Effector CD8-positive, alpha-beta T cell (primary cell): Measurements from ENCODE around the gene CSGALNACT2.

Experiments used
- DNase-seq: peaks from one replicate; lab custom pipeline; 2025; lab: John Stamatoyannopoulos, UW

CSGALNACT2 gene

DNA sequence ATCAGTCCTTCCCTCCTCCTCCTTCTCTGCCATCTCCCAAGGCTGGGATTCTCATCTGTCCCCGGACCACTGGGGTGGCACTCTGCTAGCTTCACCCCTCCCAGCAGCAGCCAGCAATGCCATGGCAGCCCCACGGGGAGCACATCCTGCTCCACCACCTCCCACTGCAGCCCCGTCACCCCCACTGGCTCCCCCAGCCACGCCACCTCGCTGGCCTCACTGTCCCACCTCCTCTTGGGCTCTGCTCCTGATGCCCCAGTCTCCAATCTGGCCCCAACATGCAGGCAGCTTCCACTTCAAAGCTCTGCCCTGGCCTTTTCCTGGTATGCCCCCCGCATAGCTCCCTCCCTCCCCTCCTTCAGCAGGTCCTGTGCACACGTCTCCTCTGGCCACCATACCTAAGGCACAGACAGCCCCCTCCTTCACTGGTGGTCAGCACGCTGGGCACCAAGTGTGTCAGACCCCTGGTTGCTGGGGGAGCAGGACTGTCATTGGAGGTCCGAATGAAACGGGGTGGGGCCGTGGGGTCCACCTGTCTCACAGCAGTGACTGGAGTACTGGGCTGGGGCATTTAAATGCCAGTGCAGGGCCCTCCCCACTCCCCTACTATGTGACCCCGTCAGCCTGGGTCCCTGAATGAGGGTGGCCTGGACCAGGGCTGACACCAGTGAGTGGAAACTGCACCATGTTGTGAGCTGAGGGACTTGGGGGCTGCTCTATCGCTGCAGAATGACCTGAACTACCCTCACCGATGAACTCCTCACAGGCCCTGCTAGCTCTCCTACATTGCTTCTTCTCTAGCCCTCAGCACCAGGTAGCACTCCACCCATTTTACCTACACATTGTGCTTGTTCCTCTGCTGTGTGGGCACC lies 89.9 kb downstream of the CSGALNACT2 start:
- no peak for DNase-seq

DNA sequence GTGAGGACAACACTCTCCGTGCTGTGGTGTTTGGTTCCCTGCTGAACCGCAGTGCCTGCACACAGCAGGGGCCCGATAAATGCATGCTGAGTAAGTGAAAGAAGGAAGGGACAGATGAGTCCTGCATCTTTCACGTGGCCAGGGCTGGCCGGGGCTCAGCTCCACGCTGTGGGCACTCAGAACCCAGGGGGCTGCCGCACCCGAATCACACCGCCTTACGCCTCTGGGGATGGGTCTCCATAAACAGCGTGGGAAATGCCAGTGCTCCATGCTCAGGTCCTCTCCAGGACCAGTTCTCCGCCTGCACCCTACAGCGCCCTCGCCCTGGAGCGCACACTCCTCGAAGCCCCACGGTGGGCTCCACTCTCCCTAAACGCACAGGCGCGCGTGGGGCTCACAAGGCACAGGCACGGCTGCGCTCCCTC lies 90.5 kb downstream of the CSGALNACT2 start:
- no peak for DNase-seq

DNA sequence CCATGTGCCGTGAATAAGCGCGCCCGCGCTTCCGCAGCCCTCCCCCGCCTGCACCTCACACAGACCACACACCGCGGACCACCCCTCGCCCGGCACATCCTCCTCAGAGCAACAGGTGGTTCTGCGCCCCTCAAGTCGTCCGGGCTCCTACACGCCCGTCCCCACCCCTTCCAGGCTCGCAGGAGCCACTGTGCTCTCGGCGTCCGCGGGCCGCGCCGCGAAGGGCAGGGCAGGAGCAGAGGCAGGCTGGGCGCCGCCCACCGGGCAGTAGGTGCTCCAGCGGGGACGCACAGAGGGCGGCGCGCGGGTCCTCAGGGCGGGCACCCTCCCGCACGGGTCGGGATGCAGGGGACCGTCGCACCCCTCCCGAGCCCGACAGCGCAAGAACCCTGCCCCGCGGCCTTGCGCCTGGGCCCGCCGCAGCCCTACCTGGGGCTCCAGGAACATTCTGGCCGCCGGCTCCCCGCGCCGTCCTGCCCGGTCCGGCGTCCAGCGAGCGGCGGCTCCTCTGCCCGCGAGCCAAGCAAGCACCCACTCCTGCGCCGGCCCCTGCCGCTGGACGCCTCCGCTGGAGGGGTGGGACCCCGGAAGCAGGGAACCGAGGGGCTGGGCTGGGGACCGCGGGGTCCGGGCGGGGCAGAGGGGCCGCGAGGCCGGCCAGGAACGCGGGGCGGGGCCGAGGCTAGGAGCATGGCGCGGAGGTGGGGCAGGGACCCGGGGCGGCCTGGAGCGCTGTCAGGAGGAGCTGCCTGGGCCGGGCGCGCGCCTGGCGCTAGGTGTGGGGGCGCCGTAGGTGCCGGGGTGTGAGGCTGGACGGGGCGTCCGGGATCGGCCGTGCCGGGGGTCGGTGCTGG lies 91.2 kb downstream of the CSGALNACT2 start:
- no peak for DNase-seq

DNA sequence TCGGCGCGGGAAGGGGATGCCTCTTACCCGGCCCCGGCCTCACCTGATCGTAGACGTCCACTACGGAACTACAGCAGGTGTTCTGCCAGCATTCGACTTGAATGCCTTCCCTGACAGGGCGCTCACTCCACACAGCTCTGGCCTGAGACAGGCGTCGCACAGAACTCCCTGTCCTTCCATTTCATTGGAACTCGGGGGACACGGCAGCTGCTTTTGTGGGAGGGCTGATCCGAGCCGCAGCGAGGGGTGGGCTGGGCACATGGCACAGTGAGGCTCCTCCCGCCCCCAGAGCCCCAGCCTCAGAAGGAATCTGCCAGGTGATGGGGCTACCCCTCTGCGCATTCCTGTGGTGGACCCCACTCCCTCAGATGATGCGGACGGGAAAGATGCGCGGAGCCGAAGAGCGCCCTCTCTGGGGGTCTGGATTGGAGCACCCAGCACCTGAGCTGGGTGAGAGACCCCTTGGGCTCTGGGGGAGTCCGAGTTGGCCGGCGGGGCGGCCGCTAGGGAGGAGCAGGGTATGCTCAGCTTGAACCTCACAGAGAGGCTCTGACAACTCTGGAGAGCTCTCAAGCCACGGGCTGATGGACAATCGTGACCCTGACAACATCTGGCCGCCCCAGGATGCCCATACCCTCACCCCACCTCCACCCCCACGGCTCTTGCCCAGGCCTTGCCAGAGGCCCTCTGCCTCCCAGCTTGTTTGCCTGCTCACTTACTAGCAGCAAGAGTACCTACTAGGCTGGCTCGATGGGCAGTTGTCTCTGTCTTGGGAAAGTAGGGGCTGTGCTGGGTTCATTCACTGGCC lies 92.1 kb downstream of the CSGALNACT2 start:
- DNase-seq, result no peak

DNA sequence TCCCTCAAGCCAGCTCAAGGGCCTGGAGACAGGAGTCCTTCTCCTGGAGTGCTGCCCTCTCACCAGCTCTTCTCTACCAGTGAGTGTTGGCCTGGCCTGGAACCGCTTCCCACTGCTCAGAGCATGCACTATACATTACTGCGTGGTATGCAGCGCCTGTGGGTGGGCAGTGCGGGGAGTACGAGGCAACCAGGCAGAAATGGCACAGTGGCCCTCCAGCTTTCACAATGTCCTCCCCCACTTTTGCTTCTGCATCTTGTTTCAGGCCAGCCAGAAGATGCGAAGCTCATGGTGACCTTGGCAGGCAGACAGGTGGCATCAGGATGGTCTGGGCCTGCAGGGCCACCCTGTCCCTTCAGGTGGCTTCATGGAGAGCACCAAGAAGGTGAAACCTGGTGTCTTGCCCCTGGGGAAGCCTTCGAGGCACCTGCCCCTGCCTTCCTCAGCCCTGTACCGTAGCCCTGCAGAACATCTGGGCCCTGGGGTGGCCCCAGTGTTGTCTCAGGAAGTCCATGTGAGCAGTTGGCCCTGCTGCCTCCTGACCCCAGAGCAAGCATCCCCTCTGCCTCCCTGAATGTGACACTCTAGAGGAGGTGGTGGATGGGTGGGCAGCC lies 92.8 kb downstream of the CSGALNACT2 start:
- no peak for DNase-seq

DNA sequence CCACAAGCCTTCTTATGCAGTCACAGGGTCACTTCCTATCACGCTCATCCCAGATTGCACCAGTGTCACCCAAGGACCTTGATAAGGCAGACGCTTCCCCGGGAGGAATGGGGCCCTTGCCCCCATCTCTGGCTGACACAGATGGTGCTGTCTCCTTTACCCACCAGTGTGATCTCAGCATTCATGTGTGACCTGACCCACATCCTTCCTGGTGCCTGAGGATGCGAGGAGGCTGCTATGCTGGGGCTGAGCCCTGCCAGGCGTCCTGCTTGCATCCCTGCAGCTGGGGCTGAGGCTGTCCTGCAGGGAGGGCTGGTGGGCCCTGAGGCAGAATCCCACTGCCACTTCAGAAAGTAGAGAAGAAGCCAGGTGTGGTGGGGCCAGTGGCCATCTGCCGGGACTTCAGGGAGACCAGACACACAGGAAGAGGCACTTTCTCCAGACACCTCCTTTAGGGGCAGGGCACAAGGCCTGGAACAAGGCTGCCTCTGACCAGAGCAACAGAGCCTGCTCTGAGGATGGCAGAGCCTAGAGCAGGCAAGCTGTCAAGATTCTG lies 93.4 kb downstream of the CSGALNACT2 start:
- no peak for DNase-seq

DNA sequence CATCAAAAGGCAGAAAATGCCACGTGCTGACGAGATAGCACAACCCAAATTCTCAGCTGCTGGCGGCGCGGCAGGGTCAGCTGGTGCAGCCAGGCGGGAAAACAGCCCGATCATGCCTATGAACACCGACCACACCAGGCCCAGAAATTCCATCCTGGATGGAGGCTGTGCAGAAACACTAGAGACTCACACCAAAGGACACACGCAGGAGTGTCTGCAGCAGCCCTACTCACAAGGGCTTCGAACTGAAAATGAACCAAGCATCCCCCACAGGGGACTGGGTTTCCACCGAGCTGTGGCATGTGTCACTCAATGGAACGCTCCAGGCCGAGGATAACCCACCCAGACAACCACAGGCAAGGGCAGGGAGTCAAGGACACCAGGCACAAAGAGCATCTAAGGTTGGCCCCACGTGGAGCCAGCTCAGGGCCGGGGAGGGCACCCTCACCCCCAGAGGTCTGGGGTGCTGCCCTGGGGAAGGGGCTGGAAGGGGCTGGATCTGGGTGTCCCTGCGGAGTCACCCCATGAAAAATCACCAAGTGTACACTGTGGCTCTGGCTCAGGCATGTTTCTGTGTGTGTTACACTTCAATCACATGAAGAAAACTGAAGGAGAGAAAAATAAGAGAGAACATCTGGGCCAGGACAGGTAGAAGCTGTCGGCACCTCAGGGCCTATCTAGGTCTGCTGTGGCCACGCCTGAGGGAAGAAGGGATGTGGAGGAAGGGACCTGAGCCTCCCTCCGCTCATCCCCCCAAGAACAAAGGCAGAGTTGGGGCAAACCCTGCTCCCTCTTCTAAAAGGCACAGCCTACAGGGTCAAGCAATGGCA lies 95.6 kb downstream of the CSGALNACT2 start:
- DNase-seq, result no peak

DNA sequence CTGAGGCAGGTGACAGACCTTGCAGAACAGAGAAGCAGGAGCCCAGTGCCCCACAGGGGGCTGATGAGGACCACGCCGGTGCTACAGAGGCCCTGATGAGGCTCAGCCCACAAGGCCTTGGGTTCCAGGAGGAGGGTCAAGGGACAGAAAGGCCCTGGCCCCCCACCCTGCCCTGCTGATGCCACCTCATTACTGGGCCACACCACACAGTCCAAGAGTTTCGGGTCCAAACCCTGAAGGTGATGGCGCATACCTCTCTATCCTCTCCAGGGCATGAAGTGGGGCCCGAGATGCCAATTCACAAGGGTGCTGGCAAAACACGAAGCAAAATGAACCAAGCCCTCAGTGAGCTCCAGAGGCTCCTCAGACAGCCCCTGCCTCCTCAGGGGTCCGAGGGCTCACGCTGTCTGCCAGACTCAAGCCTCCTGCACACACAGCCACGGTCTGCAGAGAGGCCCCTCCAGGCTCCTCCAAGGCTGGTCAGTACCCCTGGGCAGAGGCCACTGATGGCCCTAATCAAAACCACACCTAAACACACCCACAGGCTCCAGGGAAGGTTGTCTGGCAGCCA lies 96.3 kb downstream of the CSGALNACT2 start:
- no peak for DNase-seq
